Progenitor cell of endocrine pancreas (in vitro differentiated cells): ENCODE measurements around the gene TAF15. TPM values are rescaled to one million over a fixed set of nuclear protein-coding genes. Genes with fewer than 3 reads are reported as not detected.

Source experiments
- DNase-seq: peaks from one replicate; pipeline ENCODE4 v3.0.0; 2021; ENCODE audit warnings: low spot score; ENCODE audit not compliant: unreplicated experiment
- H3K27ac Mint-ChIP-seq: 2 replicates; pipeline ENCODE4 v1.8.0; 2021; ENCODE audit warnings: mild to moderate bottlenecking, moderate library complexity, mixed read lengths
- H3K27me3 Mint-ChIP-seq: 2 replicates; pipeline ENCODE4 v1.8.0; 2021; ENCODE audit warnings: mixed read lengths
- H3K36me3 Mint-ChIP-seq: 2 replicates; pipeline ENCODE4 v1.8.0; 2022; ENCODE audit warnings: mixed read lengths; ENCODE audit not compliant: insufficient read depth
- H3K4me1 Mint-ChIP-seq: 2 replicates; pipeline ENCODE4 v1.8.0; 2021; ENCODE audit warnings: low read depth, mixed read lengths
- H3K4me3 Mint-ChIP-seq: 2 replicates; pipeline ENCODE4 v1.8.0; 2021; ENCODE audit warnings: low read depth, mild to moderate bottlenecking, moderate library complexity, mixed read lengths
- H3K9me3 Mint-ChIP-seq: 2 replicates; pipeline ENCODE4 v1.8.0; 2021; ENCODE audit warnings: low read depth, mixed read lengths
- CTCF ChIP-seq: fragments of 200-600 bp; sonication (generic); IDR thresholded peaks from one replicate; pipeline ENCODE4 v1.5.0; 2021; ENCODE audit warnings: antibody characterized with exemption, mild to moderate bottlenecking; ENCODE audit not compliant: unreplicated experiment
- total RNA-seq: library from RNA; stranded (reverse); gene quantifications from 2 replicates; pipeline ENCODE4 v1.2.1, GENCODE V29; 2021

TAF15 gene
- total RNA-seq, 1 donor from 2014 or later: 287 TPM

- DNase-seq: no peak
- no peaks in the 10 kb centered on the region for H3K36me3 Mint-ChIP-seq
- no peak for TF ChIP-seq CTCF
- H3K4me1 Mint-ChIP-seq: peaks cover 2% of the 10 kb centered on the region
- H3K27ac Mint-ChIP-seq: no peak overlapping the region
- no peak overlapping the region for H3K4me3 Mint-ChIP-seq
- H3K27me3 Mint-ChIP-seq: peaks cover 23% of the 10 kb centered on the region
- no peaks in the 10 kb centered on the region for H3K9me3 Mint-ChIP-seq
Observed at GRCh38 chr17:35775583-35775982, 33.7 kb upstream of the TAF15 start.

- H3K27me3 Mint-ChIP-seq: peaks cover 30% of the 10 kb centered on the region
- DNase-seq: no peak
- H3K27ac Mint-ChIP-seq: no peak overlapping the region
- H3K4me1 Mint-ChIP-seq: peaks cover 8% of the 10 kb centered on the region
- no peak for TF ChIP-seq CTCF
- H3K36me3 Mint-ChIP-seq: no peaks in the 10 kb centered on the region
- H3K4me3 Mint-ChIP-seq: no peak overlapping the region
- no peaks in the 10 kb centered on the region for H3K9me3 Mint-ChIP-seq
Observed at GRCh38 chr17:35778641-35779196, 30.6 kb upstream of the TAF15 start.

- no peak for DNase-seq
- H3K9me3 Mint-ChIP-seq: no peaks in the 10 kb centered on the region
- no peak overlapping the region for H3K4me3 Mint-ChIP-seq
- no peaks in the 10 kb centered on the region for H3K36me3 Mint-ChIP-seq
- no peak overlapping the region for H3K27ac Mint-ChIP-seq
- H3K4me1 Mint-ChIP-seq: peaks cover 6% of the 10 kb centered on the region
- no peak for TF ChIP-seq CTCF
- H3K27me3 Mint-ChIP-seq: peaks cover 27% of the 10 kb centered on the region
Observed at GRCh38 chr17:35780950-35781349, 28.3 kb upstream of the TAF15 start.

GRCh38 chr17:35784895-35785294 lies 24.4 kb upstream of the TAF15 start:
- H3K27ac Mint-ChIP-seq: no peak overlapping the region
- peaks cover 38% of the 10 kb centered on the region for H3K27me3 Mint-ChIP-seq
- H3K4me1 Mint-ChIP-seq: peaks cover 11% of the 10 kb centered on the region
- no peaks in the 10 kb centered on the region for H3K9me3 Mint-ChIP-seq
- TF ChIP-seq CTCF: no peak
- H3K36me3 Mint-ChIP-seq: no peaks in the 10 kb centered on the region
- H3K4me3 Mint-ChIP-seq: no peak overlapping the region
- no peak for DNase-seq

GRCh38 chr17:35786941-35787432 lies 22.3 kb upstream of the TAF15 start:
- TF ChIP-seq CTCF: no peak
- Mint-ChIP-seq H3K4me3 (no peak overlapping the region), H3K4me1 (peaks cover 11% of the 10 kb centered on the region), H3K36me3 (no peaks in the 10 kb centered on the region), H3K9me3 (no peaks in the 10 kb centered on the region), H3K27me3 (peaks cover 36% of the 10 kb centered on the region), H3K27ac (no peak overlapping the region)
- DNase-seq: no peak
